Kidney (tissue), 22 donors: ENCODE results near the gene FAM47B. TPM values are rescaled to one million over a fixed set of nuclear protein-coding genes. Genes with fewer than 3 reads are reported as not detected.

Experiments used
- DNase-seq, 5 donors: peaks; one replicate each; pipeline ENCODE4 v3.0.0-alpha.2; 2013 to 2020
- FAIRE-seq: peaks from 2 replicates; lab custom pipeline; 2012; peaks lifted over from hg19 to GRCh38; lab: Jason Lieb, UNC
- H3K27ac ChIP-seq, 2 donors: one replicate each; pipeline ENCODE4 v1.7.0; 2013; ENCODE audit warnings: low read depth in 2 of 2, low read length in 2 of 2, inconsistent platforms in 1 of 2
- H3K27me3 ChIP-seq: one replicate; pipeline ENCODE4 v1.7.1; 2013; ENCODE audit warnings: low read length, inconsistent platforms; ENCODE audit not compliant: control insufficient read depth, insufficient read depth
- H3K36me3 ChIP-seq, 3 donors: one replicate each; pipeline versions ENCODE4 v1.7.0 to v1.7.1; 2013; ENCODE audit warnings: low read length in 3 of 3, control low read depth in 1 of 3, inconsistent platforms in 1 of 3; ENCODE audit not compliant: insufficient read depth in 3 of 3, control insufficient read depth in 2 of 3
- H3K4me1 ChIP-seq, 3 donors: one replicate each; pipeline versions ENCODE4 v1.7.0 to v1.7.1; 2013; ENCODE audit warnings: low read length in 3 of 3, inconsistent platforms in 1 of 3, low read depth in 1 of 3; ENCODE audit not compliant: control insufficient read depth in 2 of 3, insufficient read depth in 2 of 3
- H3K4me3 ChIP-seq, 3 donors: one replicate each; pipeline versions ENCODE4 v1.7.0 to v1.8.1; 2013; ENCODE audit warnings: low read length in 3 of 3, control low read depth in 1 of 3, inconsistent platforms in 1 of 3
- H3K9ac ChIP-seq, 3 donors: one replicate each; pipeline versions ENCODE4 v1.7.0 to v1.7.1; 2013; ENCODE audit warnings: low read length in 3 of 3, control low read depth in 1 of 3, inconsistent platforms in 1 of 3
- H3K9me3 ChIP-seq, 3 donors: one replicate each; pipeline versions ENCODE4 v1.7.0 to v1.7.1; 2013; ENCODE audit warnings: low read length in 3 of 3, control low read depth in 1 of 3, inconsistent platforms in 1 of 3; ENCODE audit not compliant: control insufficient read depth in 2 of 3, insufficient read depth in 1 of 3
- intact Hi-C: fragments of 100-400 bp; cut with DNase I; formaldehyde crosslinking; loops from one replicate; pipeline ENCODE4 v1.11.1; 2022
- long read RNA-seq, 10 donors: library from polyadenylated mRNA in 1 of 10; unstranded in 1 of 10; transcript quantifications; one replicate each; pipeline ENCODE4 v2.0.0 and lab custom pipeline, GENCODE V29; 2021 to 2026
- polyA plus RNA-seq: library from polyadenylated mRNA; stranded (reverse); fragments of 350-450 nt; fragmentation: Illumina TruSeq; extraction: RNeasy Lipid Tissue Mini Kit (QIAGEN cat#74804); gene quantifications from one replicate; pipeline ENCODE4 v1.2.3, GENCODE V29; 2014; ENCODE audit warnings: low read depth, low replicate concordance; ENCODE audit not compliant: insufficient read depth
- total RNA-seq: library from RNA; stranded (reverse); fragmentation: NEBNext Ultra II Directional; extraction: Animal tissue kit (Norgen Biotek cat#: 25700); gene quantifications from one replicate; pipeline ENCODE4 v1.2.1, GENCODE V29; 2021
- TF ChIP-seq, protein P1 (sequence below): IDR thresholded peaks from 3 replicates; pipeline ENCODE4 v1.5.1; 2012; ENCODE audit warnings: mild to moderate bottlenecking, moderate library complexity, borderline replicate concordance; ENCODE audit not compliant: insufficient read depth; ENCODE audit errors: extremely low read depth
- donor health status: control.
- donor health status: control.
- donor health status: control.
- donor health status: control.
- donor health status: control.
- donor health status: DM: yes; HTN: yes; CAD: no.
- donor health status: Normal renal cell carcinoma (clear cell type).

Gene FAM47B
- total RNA-seq (not detected), polyA plus RNA-seq (not detected)
- long read RNA-seq, donor 1 = 0 reads
- long read RNA-seq, donor 2 = 0 reads
- long read RNA-seq, donor 3 = 0 reads
- long read RNA-seq, donor 4 = 0 reads
- long read RNA-seq, donor 5 = 0 reads
- long read RNA-seq, donor 6 = 0 reads
- long read RNA-seq, donor 7 = 0 reads
- long read RNA-seq, donor 8 = 0 reads
- long read RNA-seq, donor 9 = 0 reads
- long read RNA-seq, donor 10 = 0 reads

DNA sequence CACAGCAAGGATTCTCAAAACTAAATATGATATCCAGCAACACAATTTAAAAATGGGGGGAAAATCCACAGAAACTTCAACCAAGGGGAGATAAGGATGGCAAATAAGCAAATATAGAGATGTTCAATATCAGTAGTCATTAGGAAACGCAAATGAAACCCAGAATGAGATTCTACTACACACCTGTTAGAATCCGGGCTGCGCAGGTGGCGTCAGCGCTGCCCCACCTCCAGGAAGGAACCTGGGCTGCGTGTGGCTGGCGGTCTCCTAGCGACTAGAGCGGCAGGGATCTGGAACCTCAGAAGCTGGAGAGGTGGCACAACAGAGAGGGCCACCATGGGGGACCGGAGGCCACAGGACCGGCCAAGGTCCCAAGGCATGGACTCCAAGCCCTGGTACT lies at the start of gene FAM47B:
TSS of gene FAM47B (plus strand) at position 301 of the 400 bp plus-strand sequence. CDS start at position 337, 36 bp downstream.
- DNase-seq = no peak
- Histone ChIP-seq H3K9me3 (no peaks in the 10 kb centered on the region), H3K4me1 (no peaks in the 10 kb centered on the region), H3K27ac (no peak within 1 kb of the TSS), H3K27me3 (no peaks in the 10 kb centered on the region), H3K4me3 (no peak within 1 kb of the TSS), H3K9ac (no peak within 1 kb of the TSS), H3K36me3 (no peaks in the 10 kb centered on the region)
- no peak for FAIRE-seq
- TF ChIP-seq, protein P1, sequence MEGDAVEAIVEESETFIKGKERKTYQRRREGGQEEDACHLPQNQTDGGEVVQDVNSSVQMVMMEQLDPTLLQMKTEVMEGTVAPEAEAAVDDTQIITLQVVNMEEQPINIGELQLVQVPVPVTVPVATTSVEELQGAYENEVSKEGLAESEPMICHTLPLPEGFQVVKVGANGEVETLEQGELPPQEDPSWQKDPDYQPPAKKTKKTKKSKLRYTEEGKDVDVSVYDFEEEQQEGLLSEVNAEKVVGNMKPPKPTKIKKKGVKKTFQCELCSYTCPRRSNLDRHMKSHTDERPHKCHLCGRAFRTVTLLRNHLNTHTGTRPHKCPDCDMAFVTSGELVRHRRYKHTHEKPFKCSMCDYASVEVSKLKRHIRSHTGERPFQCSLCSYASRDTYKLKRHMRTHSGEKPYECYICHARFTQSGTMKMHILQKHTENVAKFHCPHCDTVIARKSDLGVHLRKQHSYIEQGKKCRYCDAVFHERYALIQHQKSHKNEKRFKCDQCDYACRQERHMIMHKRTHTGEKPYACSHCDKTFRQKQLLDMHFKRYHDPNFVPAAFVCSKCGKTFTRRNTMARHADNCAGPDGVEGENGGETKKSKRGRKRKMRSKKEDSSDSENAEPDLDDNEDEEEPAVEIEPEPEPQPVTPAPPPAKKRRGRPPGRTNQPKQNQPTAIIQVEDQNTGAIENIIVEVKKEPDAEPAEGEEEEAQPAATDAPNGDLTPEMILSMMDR = no peak
- intact Hi-C loops = no loop called here

DNA sequence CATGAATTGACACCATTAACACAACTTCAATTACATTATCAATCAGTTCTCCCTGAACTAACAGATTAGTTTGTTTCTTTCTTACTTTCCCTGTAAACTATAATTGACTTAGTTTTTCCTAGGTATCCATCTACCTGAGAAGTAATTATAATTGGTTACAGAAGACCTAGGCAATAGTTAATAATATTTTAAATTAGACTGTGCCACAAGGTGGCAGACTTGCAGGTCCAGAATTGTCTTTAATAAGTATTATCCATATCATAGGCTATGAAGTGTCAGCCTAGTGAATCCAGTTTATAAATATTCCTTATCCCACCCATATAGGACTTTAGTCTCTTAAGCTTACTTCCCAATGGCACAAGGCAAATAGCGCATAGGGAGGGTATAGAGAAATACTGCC lies 48.9 kb upstream of the FAM47B start:
- TF ChIP-seq, protein P1 = no peak
- H3K27ac ChIP-seq = no peak overlapping the region
- intact Hi-C loops = no loop called here

DNA sequence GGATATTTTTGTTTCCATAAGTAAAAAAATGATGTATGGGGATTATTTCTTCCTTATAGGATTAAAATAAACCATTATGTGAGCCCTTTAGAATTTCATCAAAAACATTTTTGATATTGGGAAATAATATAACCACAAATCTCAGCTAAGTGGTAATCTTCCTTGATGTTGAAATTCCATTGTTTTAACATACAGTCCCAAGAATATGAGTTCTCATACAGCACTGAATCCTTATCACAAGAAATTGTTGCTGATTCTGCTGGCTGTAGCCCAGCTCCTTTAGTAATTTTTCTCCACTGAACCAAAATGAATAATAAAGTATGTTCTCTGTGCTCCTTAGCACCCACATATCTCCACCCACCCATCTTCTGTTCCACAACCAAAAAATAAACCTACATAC lies 41.9 kb upstream of the FAM47B start:
- no peak overlapping the region for H3K27ac ChIP-seq
- no peaks in the 10 kb centered on the region for H3K9me3 ChIP-seq
- TF ChIP-seq, protein P1 = no peak
- DNase-seq (no peak), FAIRE-seq (peak; percentile 19)
- H3K4me3 ChIP-seq = no peak overlapping the region
- no peak overlapping the region for H3K9ac ChIP-seq
- intact Hi-C loops = no loop called here
- no peaks in the 10 kb centered on the region for H3K27me3 ChIP-seq
- no peaks in the 10 kb centered on the region for H3K36me3 ChIP-seq
- no peaks in the 10 kb centered on the region for H3K4me1 ChIP-seq

More for the DNA sequence above, 48.9 kb upstream of the FAM47B start:
- Histone ChIP-seq H3K9ac (no peak overlapping the region), H3K4me3 (no peak overlapping the region), H3K27me3 (no peaks in the 10 kb centered on the region), H3K9me3 (no peaks in the 10 kb centered on the region), H3K4me1 (no peaks in the 10 kb centered on the region), H3K36me3 (no peaks in the 10 kb centered on the region)
- DNase-seq = peak in 1 of 5 donors; percentile 3
- FAIRE-seq = peak; percentile 92
